ENCODE data around the gene FZD4.

FZD4 gene

DNA sequence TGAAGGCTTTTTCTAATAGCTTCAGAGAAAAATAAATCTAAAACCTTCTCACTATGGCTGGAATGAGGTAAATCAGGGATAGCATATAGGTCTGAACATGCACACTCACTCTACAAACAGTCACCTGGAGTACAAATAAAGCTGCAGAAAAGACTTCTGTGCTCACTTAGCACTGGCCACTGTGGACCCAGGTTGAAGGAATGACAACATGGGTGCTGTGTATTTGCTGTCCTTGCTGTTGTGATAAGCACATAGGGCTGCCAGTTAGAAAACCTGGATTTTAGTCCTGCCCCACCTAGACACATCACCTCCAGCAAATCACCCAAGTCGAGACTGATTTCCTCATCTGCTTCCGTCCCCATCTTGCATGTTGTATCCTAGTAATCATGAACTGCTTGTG lies 51.2 kb downstream of the FZD4 start:
- no peak for DNase-seq

DNA sequence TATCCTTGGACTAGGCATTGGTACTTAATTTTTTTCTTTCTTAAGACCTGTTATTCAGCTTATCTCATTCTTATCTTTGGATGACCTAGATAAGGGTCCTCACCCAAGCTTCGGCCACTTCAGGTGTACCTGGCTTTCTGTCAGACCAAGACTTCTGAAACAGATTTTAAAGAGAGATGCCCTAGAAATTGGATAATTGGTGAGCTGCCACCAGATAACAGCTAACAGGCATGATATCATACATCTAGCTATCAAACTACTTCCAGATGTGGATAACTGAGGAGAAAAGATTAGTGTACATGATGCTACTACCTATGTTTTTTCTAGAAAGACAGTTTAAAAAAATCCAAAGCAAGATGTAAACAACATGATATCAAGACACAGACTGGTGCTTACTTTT lies 52.9 kb downstream of the FZD4 start:
- no peak for DNase-seq

DNA sequence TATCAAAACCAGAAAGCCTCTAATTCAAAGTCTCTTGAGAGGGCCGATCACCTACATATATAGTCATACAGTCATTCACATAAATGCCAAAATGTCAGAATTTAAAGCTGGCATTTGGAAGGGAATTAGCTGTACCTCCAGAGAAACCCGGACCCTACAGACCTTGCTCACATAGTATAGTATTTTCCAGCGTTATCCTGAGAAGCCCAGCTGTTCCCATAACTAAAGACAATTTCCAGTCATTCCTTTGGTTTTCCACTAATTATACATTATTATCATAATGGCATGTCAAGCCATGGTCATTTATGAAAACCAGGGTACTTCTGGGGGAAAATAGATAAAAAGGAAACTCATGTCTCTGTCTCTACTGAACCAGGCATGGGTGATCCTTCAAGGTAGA lies 53.6 kb downstream of the FZD4 start:
- no peak for DNase-seq

GRCh38 chr11:86900162-86900561 lies 55.0 kb downstream of the FZD4 start:
- no peak for DNase-seq

DNA sequence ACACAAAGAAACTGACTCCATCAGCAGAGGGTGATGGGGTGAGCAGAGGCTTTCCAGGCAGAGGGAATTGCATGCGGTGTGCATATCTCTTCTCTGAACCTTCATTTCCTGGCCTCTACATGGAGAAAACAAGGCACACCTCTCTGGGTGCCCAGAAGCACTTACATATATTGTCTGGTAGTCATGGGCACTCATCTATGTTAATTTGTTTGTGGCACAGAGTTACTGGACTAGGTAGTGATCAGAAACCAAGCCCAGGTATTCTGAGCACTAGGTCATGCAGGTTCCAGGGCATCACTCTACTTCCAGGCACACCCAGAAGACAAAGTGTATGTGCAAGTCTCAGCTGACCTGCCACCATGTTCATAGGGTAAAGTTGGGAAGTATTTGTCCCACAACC lies 56.5 kb downstream of the FZD4 start:
- no peak for DNase-seq

DNA sequence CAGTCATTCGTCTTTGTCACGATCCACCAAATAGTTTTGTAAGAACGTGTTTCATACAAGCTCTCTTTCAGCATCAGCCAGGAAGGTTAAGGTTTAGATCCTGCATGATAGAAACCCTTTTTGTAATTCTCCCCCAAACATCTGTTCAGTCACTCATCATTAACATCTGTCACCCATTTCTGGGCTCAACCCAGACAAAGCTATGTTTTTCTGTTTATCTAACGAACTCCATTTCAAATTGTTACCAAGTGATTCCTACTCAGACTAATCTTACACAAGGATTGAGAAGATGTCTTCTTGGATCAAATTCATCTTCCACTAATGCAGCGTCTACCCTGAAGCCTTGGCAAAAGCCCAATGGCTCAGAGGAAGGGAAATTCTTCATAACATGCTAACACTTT lies 58.8 kb downstream of the FZD4 start:
- DNase-seq: no peak

Measured in NCI-H146 (cell line).